ENCODE results near the gene ST3GAL3.

Gene ST3GAL3

GRCh38 chr1:43753422-43753821 lies 46.1 kb downstream of the ST3GAL3 start:
- Histone ChIP-seq H3K4me3 (no peak overlapping the region), H3K9me3 (ENCODE audit: low read depth, low read length) (no peaks in the 10 kb centered on the region), H3K36me3 (ENCODE audit: insufficient read depth, low read length) (peaks cover 19% of the 10 kb centered on the region), H3K9ac (ENCODE audit: insufficient read length) (no peak overlapping the region), H3K27ac (no peak overlapping the region)
- TF ChIP-seq FOXP2 (optimal IDR thresholded peaks at IDR 0.05; ENCODE audit: control extremely low read depth, extremely low read length, insufficient read depth) = no peak
- TF ChIP-seq POLR2AphosphoS5 (IDR thresholded peaks at IDR 0.05; ENCODE audit: borderline replicate concordance, low read depth, low read length) = no peak
- TF ChIP-seq EZH2 (IDR thresholded peaks at IDR 0.05) = no peak
- DNase-seq (ENCODE audit: low read depth, low spot score) = no peak

DNA sequence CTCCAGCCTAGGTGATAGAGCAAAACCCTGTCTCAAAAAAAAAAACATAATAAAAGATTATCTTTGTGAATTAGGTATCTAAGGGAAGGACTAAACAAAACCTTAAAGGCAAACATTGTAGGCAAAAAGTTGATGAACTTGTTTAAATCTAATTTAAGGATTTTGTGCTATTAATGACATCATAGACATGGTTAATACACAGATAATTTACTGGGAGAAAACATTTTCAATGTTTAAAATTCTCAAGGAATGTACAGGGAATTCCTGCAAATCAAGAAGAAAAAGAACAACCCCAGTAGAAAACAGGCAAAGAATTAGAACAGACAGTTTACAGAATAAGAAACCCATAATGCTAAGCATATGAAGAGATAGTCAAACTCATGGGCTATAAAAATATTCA lies 47.6 kb downstream of the ST3GAL3 start:
- H3K9ac ChIP-seq (ENCODE audit: insufficient read length) = no peak overlapping the region
- TF ChIP-seq POLR2AphosphoS5 (IDR thresholded peaks at IDR 0.05; ENCODE audit: borderline replicate concordance, low read depth, low read length) (no peak), EZH2 (IDR thresholded peaks at IDR 0.05) (no peak), FOXP2 (optimal IDR thresholded peaks at IDR 0.05; ENCODE audit: control extremely low read depth, extremely low read length, insufficient read depth) (no peak)
- H3K36me3 ChIP-seq (ENCODE audit: insufficient read depth, low read length) = peaks cover 4% of the 10 kb centered on the region; the same call in 1 of the 2 replicates
- DNase-seq (ENCODE audit: low read depth, low spot score) = no peak
- no peak overlapping the region for H3K4me3 ChIP-seq
- H3K27ac ChIP-seq = no peak overlapping the region
- no peaks in the 10 kb centered on the region for H3K9me3 ChIP-seq (ENCODE audit: low read depth, low read length)

- Histone ChIP-seq H3K27ac (0 out of 2 replicates have a peak overlapping the region, but pooled peaks have one; percentile 22), H3K9me3 (ENCODE audit: low read depth, low read length) (no peaks in the 10 kb centered on the region), H3K36me3 (ENCODE audit: insufficient read depth, low read length) (no peaks in the 10 kb centered on the region; the same call in 1 of the 2 replicates), H3K4me3 (no peak overlapping the region), H3K9ac (ENCODE audit: insufficient read length) (no peak overlapping the region)
- DNase-seq (ENCODE audit: low read depth, low spot score) = no peak
- TF ChIP-seq FOXP2 (optimal IDR thresholded peaks at IDR 0.05; ENCODE audit: control extremely low read depth, extremely low read length, insufficient read depth) (no peak), EZH2 (IDR thresholded peaks at IDR 0.05) (no peak), POLR2AphosphoS5 (IDR thresholded peaks at IDR 0.05; ENCODE audit: borderline replicate concordance, low read depth, low read length) (no peak)
Measured at GRCh38 chr1:43757343-43758053, 50.2 kb downstream of the ST3GAL3 start.

- Histone ChIP-seq H3K36me3 (ENCODE audit: insufficient read depth, low read length) (no peaks in the 10 kb centered on the region), H3K4me3 (no peak overlapping the region), H3K9me3 (ENCODE audit: low read depth, low read length) (no peaks in the 10 kb centered on the region), H3K27ac (peak overlapping the region; percentile 75), H3K9ac (ENCODE audit: insufficient read length) (peak overlapping the region; percentile 51)
- no peak for DNase-seq (ENCODE audit: low read depth, low spot score)
- TF ChIP-seq EZH2 (IDR thresholded peaks at IDR 0.05) (no peak), FOXP2 (optimal IDR thresholded peaks at IDR 0.05; ENCODE audit: control extremely low read depth, extremely low read length, insufficient read depth) (no peak), POLR2AphosphoS5 (IDR thresholded peaks at IDR 0.05; ENCODE audit: borderline replicate concordance, low read depth, low read length) (no peak)
Measured at GRCh38 chr1:43760745-43761317, 53.5 kb downstream of the ST3GAL3 start.

- H3K9me3 ChIP-seq (ENCODE audit: low read depth, low read length) = no peaks in the 10 kb centered on the region
- H3K4me3 ChIP-seq = peak overlapping the region; percentile 16
- H3K27ac ChIP-seq = peak overlapping the region; percentile 98
- no peaks in the 10 kb centered on the region for H3K36me3 ChIP-seq (ENCODE audit: insufficient read depth, low read length)
- TF ChIP-seq EZH2 (IDR thresholded peaks at IDR 0.05) (no peak), POLR2AphosphoS5 (IDR thresholded peaks at IDR 0.05; ENCODE audit: borderline replicate concordance, low read depth, low read length) (no peak), FOXP2 (optimal IDR thresholded peaks at IDR 0.05; ENCODE audit: control extremely low read depth, extremely low read length, insufficient read depth) (no peak)
- DNase-seq (ENCODE audit: low read depth, low spot score) = peak; percentile 95
- H3K9ac ChIP-seq (ENCODE audit: insufficient read length) = peak overlapping the region; percentile 67
Measured at GRCh38 chr1:43763497-43763973, 56.2 kb downstream of the ST3GAL3 start.

DNA sequence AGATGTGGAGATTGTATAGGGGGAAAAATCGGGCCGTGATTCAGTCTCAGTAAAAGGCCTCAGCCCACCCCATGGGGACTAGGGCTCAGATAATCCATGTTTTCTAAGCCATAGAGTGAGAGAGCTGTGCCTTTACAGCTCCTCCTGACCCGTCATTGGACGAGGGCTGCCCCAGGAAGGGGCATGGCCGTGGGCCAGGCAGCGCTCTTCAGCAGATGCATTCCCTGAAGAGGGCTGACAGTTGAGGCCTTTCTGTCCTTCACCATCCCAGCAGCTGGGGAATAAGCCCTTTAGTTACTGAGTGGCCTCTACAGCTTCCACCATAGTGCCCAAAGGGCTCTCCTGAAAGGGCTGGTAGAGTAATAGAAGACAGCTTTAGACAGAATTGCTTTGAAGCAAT lies 57.2 kb downstream of the ST3GAL3 start:
- H3K9me3 ChIP-seq (ENCODE audit: low read depth, low read length) = no peaks in the 10 kb centered on the region
- TF ChIP-seq POLR2AphosphoS5 (IDR thresholded peaks at IDR 0.05; ENCODE audit: borderline replicate concordance, low read depth, low read length) (no peak), EZH2 (IDR thresholded peaks at IDR 0.05) (no peak), FOXP2 (optimal IDR thresholded peaks at IDR 0.05; ENCODE audit: control extremely low read depth, extremely low read length, insufficient read depth) (no peak)
- no peak overlapping the region for H3K4me3 ChIP-seq
- DNase-seq (ENCODE audit: low read depth, low spot score) = no peak
- no peaks in the 10 kb centered on the region for H3K36me3 ChIP-seq (ENCODE audit: insufficient read depth, low read length)
- H3K9ac ChIP-seq (ENCODE audit: insufficient read length) = peak overlapping the region; percentile 67
- peak overlapping the region; percentile 98 for H3K27ac ChIP-seq

- H3K9me3 ChIP-seq (ENCODE audit: low read depth, low read length) = no peaks in the 10 kb centered on the region
- peak overlapping the region; percentile 98 for H3K27ac ChIP-seq
- DNase-seq (ENCODE audit: low read depth, low spot score) = no peak
- H3K4me3 ChIP-seq = peak overlapping the region; percentile 53
- no peaks in the 10 kb centered on the region for H3K36me3 ChIP-seq (ENCODE audit: insufficient read depth, low read length)
- no peak for TF ChIP-seq FOXP2 (optimal IDR thresholded peaks at IDR 0.05; ENCODE audit: control extremely low read depth, extremely low read length, insufficient read depth)
- TF ChIP-seq EZH2 (IDR thresholded peaks at IDR 0.05) = no peak
- TF ChIP-seq POLR2AphosphoS5 (IDR thresholded peaks at IDR 0.05; ENCODE audit: borderline replicate concordance, low read depth, low read length) = no peak
- H3K9ac ChIP-seq (ENCODE audit: insufficient read length) = peak overlapping the region; percentile 74
Measured at GRCh38 chr1:43766086-43766784, 58.9 kb downstream of the ST3GAL3 start.
